ENCODE data around the gene PSMA6. TPM values are rescaled to one million over a fixed set of nuclear protein-coding genes. Genes with fewer than 3 reads are reported as not detected.
"Not testable (repeated sequence)": the region's sequence is repeated elsewhere in the genome, so short reads cannot be mapped to it uniquely, and the experiment has no call there.

Gene PSMA6
- total and polyA plus RNA-seq, 2 of the 8 experiments (the other 6 are each of a cell fraction or from before 2014, with no cell fraction given) = 180 to 238 TPM

- H3K4me3 ChIP-seq (ENCODE audit: extremely low read depth in 1 of 4, insufficient read depth in 2 of 4, low read depth in 3 of 4, low read length in 4 of 4); H2BK15ac ChIP-seq (ENCODE audit: low read length); H3K27me3 ChIP-seq (replicated peaks in 1 of 4; ENCODE audit: control insufficient read depth in 3 of 4, extremely low read depth in 1 of 4, insufficient read depth in 3 of 4, low read length in 3 of 4); H3K4me2 ChIP-seq (ENCODE audit: insufficient read depth in 1 of 2, low read depth in 2 of 2, low read length in 2 of 2); H3K23me2 ChIP-seq (ENCODE audit: low read depth, low read length); H4K20me1 ChIP-seq (replicated peaks in 1 of 2; ENCODE audit: control insufficient read depth in 1 of 2, insufficient read depth in 2 of 2, low read length in 2 of 2); H3K4ac ChIP-seq (replicated peaks; ENCODE audit: insufficient read length, low read depth, low read length); H3K4me1 ChIP-seq (replicated peaks in 1 of 4; ENCODE audit: control insufficient read depth in 3 of 4, insufficient read depth in 4 of 4, low read length in 3 of 4); H3K14ac ChIP-seq (ENCODE audit: insufficient read length); H3K23ac ChIP-seq (ENCODE audit: insufficient read length); POLR2A ChIA-PET (ENCODE audit: partially characterized antibody); FAIRE-seq; H2BK12ac ChIP-seq (ENCODE audit: low read depth, low read length); H3K9me3 ChIP-seq (ENCODE audit: insufficient read depth in 2 of 2, low read depth in 1 of 2, low read length in 1 of 2); H3K9ac ChIP-seq (replicated peaks in 1 of 4; ENCODE audit: extremely low read depth in 1 of 4, low read depth in 3 of 4, low read length in 3 of 4); H3K79me1 ChIP-seq (ENCODE audit: low read depth, low read length); H3K36me3 ChIP-seq (ENCODE audit: control insufficient read depth in 2 of 4, insufficient read depth in 4 of 4, low read length in 3 of 4); H3K56ac ChIP-seq (replicated peaks; ENCODE audit: insufficient read length, low read depth, low read length); H4K5ac ChIP-seq (ENCODE audit: insufficient read length, low read depth, low read length); H4K8ac ChIP-seq (ENCODE audit: extremely low read depth, insufficient read depth, low read length); H3K27ac ChIP-seq (ENCODE audit: low read depth, low read length); DNase-seq (ENCODE audit: low read depth in 1 of 2, low spot score in 2 of 2); H2AFZ ChIP-seq (ENCODE audit: low read length); H2AK5ac ChIP-seq (ENCODE audit: low read depth, low read length); H2BK20ac ChIP-seq (ENCODE audit: low read length); H3K18ac ChIP-seq (ENCODE audit: extremely low read depth, low read length); H2BK5ac ChIP-seq (ENCODE audit: low read depth, low read length); H3K79me2 ChIP-seq (ENCODE audit: control insufficient read depth in 1 of 2, insufficient read depth in 2 of 2, low read length in 2 of 2); H4K91ac ChIP-seq (replicated peaks; ENCODE audit: insufficient read length, low read length); H2BK120ac ChIP-seq (replicated peaks; ENCODE audit: low read depth, low read length): not testable (repeated sequence)
- CTCF ChIA-PET (ENCODE audit: partially characterized antibody) = interaction anchor here (0.6 to 2.0 kb wide), 5 partner anchors 10 to 313 kb away, joined by 3 to 9 read pairs (median 3); no protein-coding TSS in a partner anchor
- WGBS, 2 experiments (ENCODE audit: extremely low coverage in 1 of 2, insufficient coverage in 1 of 2, insufficient read length in 1 of 2, insufficient replicate concordance in 2 of 2, low coverage in 1 of 2, low lambda C conversion rate in 2 of 2, missing lambda C conversion rate in 1 of 2) = 89% methylated on average over 3 of the region's 3 CpGs; no CpG with 5 or more reads in 1 of the 2 experiments
These were observed 39.1 kb upstream of the PSMA6 start for GRCh38 chr14:35253056-35253455.

GRCh38 chr14:35254034-35254622 lies 38.1 kb upstream of the PSMA6 start:
- 88% methylated on average over 7 of the region's 7 CpGs; no CpG with 5 or more reads in 1 of the 2 experiments for WGBS, 2 experiments (ENCODE audit: extremely low coverage in 1 of 2, insufficient coverage in 1 of 2, insufficient read length in 1 of 2, insufficient replicate concordance in 2 of 2, low coverage in 1 of 2, low lambda C conversion rate in 2 of 2, missing lambda C conversion rate in 1 of 2)
- H2AFZ ChIP-seq (ENCODE audit: low read length); POLR2A ChIA-PET (ENCODE audit: partially characterized antibody); H3K27me3 ChIP-seq (replicated peaks in 1 of 4; ENCODE audit: control insufficient read depth in 3 of 4, extremely low read depth in 1 of 4, insufficient read depth in 3 of 4, low read length in 3 of 4); H3K14ac ChIP-seq (ENCODE audit: insufficient read length); H4K8ac ChIP-seq (ENCODE audit: extremely low read depth, insufficient read depth, low read length); H3K23me2 ChIP-seq (ENCODE audit: low read depth, low read length); H3K4me3 ChIP-seq (ENCODE audit: extremely low read depth in 1 of 4, insufficient read depth in 2 of 4, low read depth in 3 of 4, low read length in 4 of 4); H3K23ac ChIP-seq (ENCODE audit: insufficient read length); H4K91ac ChIP-seq (replicated peaks; ENCODE audit: insufficient read length, low read length); H2BK20ac ChIP-seq (ENCODE audit: low read length); H3K4ac ChIP-seq (replicated peaks; ENCODE audit: insufficient read length, low read depth, low read length); H3K4me2 ChIP-seq (ENCODE audit: insufficient read depth in 1 of 2, low read depth in 2 of 2, low read length in 2 of 2); H3K18ac ChIP-seq (ENCODE audit: extremely low read depth, low read length); H2BK5ac ChIP-seq (ENCODE audit: low read depth, low read length); H3K79me2 ChIP-seq (ENCODE audit: control insufficient read depth in 1 of 2, insufficient read depth in 2 of 2, low read length in 2 of 2); H3K27ac ChIP-seq (ENCODE audit: low read depth, low read length); H3K36me3 ChIP-seq (ENCODE audit: control insufficient read depth in 2 of 4, insufficient read depth in 4 of 4, low read length in 3 of 4); H3K9me3 ChIP-seq (ENCODE audit: insufficient read depth in 2 of 2, low read depth in 1 of 2, low read length in 1 of 2); H2BK12ac ChIP-seq (ENCODE audit: low read depth, low read length); H2BK15ac ChIP-seq (ENCODE audit: low read length); H3K4me1 ChIP-seq (replicated peaks in 1 of 4; ENCODE audit: control insufficient read depth in 3 of 4, insufficient read depth in 4 of 4, low read length in 3 of 4); DNase-seq (ENCODE audit: low read depth in 1 of 2, low spot score in 2 of 2); H3K56ac ChIP-seq (replicated peaks; ENCODE audit: insufficient read length, low read depth, low read length); H4K5ac ChIP-seq (ENCODE audit: insufficient read length, low read depth, low read length); FAIRE-seq; H2BK120ac ChIP-seq (replicated peaks; ENCODE audit: low read depth, low read length); H3K79me1 ChIP-seq (ENCODE audit: low read depth, low read length); H3K9ac ChIP-seq (replicated peaks in 1 of 4; ENCODE audit: extremely low read depth in 1 of 4, low read depth in 3 of 4, low read length in 3 of 4); H4K20me1 ChIP-seq (replicated peaks in 1 of 2; ENCODE audit: control insufficient read depth in 1 of 2, insufficient read depth in 2 of 2, low read length in 2 of 2); H2AK5ac ChIP-seq (ENCODE audit: low read depth, low read length): not testable (repeated sequence)
- CTCF ChIA-PET (ENCODE audit: partially characterized antibody) = interaction anchor here (1.3 to 2.0 kb wide), 3 partner anchors 18 to 160 kb away, joined by 3 to 9 read pairs (median 5); no protein-coding TSS in a partner anchor
